Neural cell (in vitro differentiated cells): ENCODE measurements around the gene SGK2.

Experiments used
- CTCF ChIP-seq: fragments of 450-650 bp; IDR thresholded peaks from 2 replicates; pipeline ENCODE4 v1.5.1; 2014; ENCODE audit warnings: antibody characterized with exemption, mild to moderate bottlenecking, moderate library complexity; ENCODE audit not compliant: poor library complexity, severe bottlenecking
- MXI1 ChIP-seq: fragments of 450-650 bp; conservative IDR thresholded peaks from 2 replicates; pipeline ENCODE4 v1.6.1; 2014; ENCODE audit warnings: antibody characterized with exemption, mild to moderate bottlenecking; ENCODE audit not compliant: poor library complexity, severe bottlenecking

GRCh38 chr20:43540673-43541060 is 18.2 kb upstream of the SGK2 start:
- TF ChIP-seq CTCF (no peak), MXI1 (no peak)
